Renal cortical epithelial cell (primary cell): ENCODE data around the gene PNMA1. TPM values are rescaled to one million over a fixed set of nuclear protein-coding genes. Genes with fewer than 3 reads are reported as not detected.

Experiments used
- DNase-seq: peaks from one replicate; pipeline ENCODE4 v3.0.0-alpha.2; 2011; ENCODE audit warnings: low read depth
- total RNA-seq: library from RNA; depleted of rRNA; stranded (reverse); fragments of >200 nt; gene quantifications from 2 replicates; pipeline ENCODE4 v1.2.3, GENCODE V29; 2014

Gene PNMA1
- total RNA-seq, 1 donor from 2014 or later = 86.2 TPM

GRCh38 chr14:73736842-73737241 is 22.7 kb upstream of the PNMA1 start:
- no peak for DNase-seq

DNA sequence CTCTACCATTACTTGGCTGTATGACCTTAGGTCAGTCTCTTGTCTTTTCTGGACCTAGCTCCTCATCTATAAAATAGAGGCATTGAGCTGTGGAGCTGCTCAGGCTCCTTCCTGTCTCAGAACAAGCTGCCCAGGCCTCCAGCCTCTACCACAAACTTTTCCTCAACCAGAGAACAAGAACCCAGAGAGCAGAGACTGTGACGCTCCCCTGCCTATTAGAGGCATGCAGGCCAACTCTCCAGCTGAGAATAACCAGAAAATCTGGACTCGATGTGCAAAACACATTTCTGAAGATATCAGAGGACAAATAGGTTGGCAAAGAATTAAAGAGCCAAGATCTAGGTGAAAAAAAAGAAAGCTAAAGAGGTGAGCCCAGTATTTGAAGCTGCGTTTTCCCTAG is 17.8 kb upstream of the PNMA1 start:
- DNase-seq = no peak

DNA sequence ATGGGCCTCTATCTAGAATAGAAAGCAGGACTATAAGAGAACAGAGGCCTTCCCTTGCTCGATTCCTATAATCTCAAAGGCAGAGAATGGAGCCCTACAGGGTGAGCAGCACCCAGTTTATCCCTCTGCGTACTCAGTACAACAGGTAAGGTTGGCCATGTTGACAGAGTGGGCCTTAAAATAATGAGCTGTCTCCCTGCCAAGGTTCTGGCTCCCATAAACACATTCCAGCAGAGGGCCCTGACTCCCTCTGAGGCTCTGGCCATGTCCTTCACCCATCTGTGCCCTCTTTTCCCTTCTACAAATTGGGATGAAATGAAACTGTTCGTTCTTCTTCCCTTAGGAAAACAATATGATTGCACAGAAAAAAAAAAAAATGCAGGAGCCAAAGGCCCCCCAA is 16.9 kb upstream of the PNMA1 start:
- DNase-seq = no peak

- no peak for DNase-seq
Measured at GRCh38 chr14:73729556-73730265, 15.5 kb upstream of the PNMA1 start.

GRCh38 chr14:73728717-73729330 is 14.6 kb upstream of the PNMA1 start:
- peak; percentile 67 for DNase-seq

DNA sequence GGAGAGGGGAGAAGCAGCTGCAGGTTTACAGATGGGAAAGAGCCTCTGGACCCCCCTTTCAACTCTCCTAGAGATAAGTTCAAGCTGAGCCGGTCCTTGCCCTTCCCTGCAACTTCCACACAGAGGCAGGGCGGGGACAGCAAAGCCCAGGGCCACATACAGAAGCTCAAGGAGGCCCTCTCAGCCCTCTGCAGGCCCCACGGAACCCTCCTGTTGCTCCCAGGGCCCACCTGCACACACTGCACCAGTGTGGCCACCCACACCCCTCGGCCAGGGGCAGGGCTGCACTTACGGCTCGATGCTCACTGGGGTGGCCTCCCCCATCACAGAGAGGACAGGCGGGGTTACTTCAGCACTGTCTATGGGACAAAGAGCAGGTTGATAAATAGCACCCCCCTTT is 13.0 kb upstream of the PNMA1 start:
- DNase-seq = no peak

DNA sequence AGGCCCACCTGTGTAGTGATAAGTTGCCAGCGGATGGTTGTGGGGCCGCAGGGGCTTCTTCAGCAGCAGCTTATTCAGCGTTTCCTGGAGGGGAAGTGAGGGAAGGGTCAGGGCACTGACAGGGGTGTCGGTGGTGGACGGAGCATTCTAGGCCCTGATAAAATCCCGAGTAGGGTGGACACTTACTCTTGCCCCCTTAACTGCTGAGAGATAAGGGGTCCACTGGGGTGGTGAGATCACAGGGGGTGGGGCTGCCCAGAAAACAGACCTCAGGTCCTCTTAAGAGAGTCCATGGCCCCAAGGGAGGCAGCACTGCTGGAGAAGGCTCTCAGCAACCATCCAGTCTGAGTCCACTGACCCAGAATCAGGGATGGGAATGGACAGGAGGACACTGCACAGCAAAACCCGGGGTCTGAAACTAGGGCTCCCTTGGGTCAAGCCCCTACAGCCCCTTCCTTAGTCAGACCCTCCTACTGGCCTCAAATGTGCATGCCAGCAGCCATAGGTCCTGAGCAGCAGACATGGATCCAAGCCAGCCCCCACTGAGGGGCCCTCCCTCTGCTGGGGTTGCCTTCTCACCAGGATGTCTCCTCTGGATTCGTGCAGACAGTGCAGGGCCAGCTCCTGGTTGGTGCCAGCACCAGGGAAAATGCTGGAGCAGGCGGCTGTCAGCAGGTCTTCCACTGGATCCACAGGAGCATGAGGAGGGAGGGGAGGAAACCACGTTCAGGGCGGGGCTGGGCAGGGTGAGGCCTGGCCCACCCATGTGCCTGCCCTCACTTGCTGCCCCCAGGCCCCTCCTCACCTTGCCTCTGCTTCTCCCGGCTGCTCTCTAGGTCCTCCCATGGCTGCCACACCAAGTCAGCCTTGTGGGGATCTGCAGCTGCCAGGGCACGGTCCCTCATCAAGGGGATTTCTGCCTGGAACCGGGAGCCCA is 12.1 kb upstream of the PNMA1 start:
- no peak for DNase-seq

DNA sequence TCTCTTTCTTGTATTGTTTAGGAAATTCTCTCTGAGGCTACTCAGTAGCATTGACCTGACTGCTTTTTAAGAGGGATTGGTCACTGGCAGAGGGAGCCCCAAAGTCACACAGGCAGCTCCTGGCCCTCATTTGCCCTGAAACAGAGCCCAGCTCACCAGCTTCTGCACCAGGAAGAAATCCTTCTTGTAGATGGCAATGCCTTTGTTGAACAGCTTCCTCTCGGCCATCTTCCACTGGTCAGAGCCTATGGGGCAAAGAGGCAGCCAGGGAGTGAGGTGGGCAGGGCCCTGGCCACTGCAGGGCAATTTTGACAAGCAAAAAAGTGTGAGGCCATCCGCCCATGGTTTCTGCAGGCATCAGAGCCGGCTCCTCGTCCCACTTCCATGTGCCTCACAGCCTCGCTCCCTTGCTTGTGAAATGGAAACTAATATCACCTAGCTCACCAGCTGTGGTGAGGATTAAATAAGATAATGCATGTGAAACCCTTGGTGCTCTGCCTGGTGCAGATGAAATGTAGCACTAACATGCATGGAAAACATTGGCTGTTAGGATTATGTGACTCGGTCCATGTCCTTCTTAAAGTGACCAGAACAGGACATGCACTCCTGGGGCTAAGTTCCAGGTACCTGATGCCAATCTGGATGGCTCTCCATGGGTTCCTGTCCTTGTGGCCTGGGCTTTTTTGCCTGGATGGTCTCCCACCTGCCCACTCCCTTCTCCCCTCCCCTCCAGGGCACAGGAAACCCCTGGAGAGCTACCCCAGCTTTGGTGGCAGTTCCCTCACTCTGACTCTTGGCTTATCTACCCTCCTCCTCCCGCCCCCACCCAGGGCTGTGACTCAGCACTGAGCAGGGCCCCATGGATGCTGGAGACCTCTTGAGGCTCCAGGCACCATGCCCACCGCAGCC is 11.2 kb upstream of the PNMA1 start:
- no peak for DNase-seq

GRCh38 chr14:73724696-73725095 is 10.5 kb upstream of the PNMA1 start:
- no peak for DNase-seq

- peak; percentile 91 for DNase-seq
Measured at GRCh38 chr14:73723797-73724661, 9.8 kb upstream of the PNMA1 start.

- DNase-seq = peak; percentile 94
Measured at GRCh38 chr14:73723406-73723796, 9.2 kb upstream of the PNMA1 start.

DNA sequence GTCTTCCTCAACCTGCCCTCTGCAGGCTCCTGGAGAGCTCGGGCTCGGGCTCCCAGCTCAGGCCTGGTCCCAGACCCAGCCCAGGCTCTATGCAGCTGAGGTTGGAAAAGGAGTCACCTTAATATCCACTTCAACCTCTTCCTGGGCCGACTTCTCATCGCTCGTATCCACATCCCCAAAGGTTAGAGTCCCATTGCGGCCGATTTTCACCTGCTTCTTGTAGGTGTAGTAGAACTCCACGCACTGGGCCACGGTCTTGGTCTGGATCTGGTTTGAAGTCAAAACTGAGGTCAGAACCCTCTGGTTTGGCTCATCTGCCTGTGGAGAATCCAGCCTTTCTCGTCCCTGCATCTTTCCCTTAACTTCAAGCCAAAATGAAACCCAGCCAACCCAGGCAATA is 8.4 kb upstream of the PNMA1 start:
- DNase-seq = no peak

GRCh38 chr14:73721101-73721821 is 7.1 kb upstream of the PNMA1 start:
- DNase-seq = no peak

GRCh38 chr14:73720636-73721035 is 6.5 kb upstream of the PNMA1 start:
- no peak for DNase-seq

DNA sequence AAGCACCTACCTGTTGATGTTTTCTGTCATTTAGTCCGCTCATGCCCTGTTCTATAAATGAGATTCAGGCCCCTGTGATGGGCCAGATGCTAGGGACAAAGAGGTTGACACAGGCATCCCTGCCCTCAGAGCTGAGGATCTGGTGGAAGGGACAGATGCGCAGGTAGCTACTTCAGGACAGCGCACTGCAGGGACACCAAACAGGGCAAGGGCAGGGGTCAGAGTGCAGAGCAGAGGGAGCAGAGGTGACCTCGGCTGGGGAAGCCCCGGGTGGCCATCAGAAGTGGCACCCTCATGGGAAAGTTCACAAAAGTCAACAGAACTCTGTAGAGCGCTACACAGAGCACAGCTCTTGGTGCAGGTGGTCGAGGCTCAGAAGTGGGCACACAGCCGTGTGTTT is 5.6 kb upstream of the PNMA1 start:
- no peak for DNase-seq

- DNase-seq = no peak
Measured at GRCh38 chr14:73719361-73719760, 5.2 kb upstream of the PNMA1 start.

GRCh38 chr14:73718418-73719251 is 4.5 kb upstream of the PNMA1 start:
- no peak for DNase-seq

DNA sequence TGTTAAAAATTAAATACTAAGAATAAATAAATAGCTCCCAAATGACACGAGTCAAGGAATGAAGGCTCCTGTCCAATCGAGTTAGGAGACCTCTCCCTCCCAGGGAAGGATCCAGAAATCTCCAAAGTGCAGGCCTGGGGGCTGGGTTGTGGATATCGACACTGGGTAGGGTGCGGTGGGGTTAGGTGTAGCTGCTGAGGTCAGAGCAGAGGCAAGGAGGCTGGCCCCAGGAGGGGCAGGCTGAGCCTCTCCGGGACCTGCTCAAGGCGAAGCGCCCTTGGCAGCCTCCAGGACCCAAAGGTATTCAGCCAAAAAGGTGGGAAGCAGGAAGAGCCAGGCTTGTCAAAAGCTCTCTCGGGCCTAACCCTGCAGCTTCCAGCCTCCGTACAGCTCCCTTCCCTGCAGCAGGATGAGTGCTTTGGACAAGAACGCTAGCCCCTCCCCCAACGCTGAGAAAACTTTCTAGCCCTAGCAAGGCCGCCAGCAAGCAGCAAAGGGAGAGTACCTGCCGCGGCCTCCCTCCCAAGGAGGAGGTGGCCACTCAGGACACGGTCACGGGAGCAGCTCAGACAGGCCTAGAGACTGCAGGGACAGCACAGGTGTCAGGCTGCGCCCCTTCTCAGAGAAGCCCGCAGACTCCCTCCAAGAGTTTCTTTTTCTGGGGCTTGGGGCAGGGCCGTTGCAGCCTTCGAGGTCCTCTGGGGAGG is 3.7 kb upstream of the PNMA1 start:
- no peak for DNase-seq
